ENCODE measurements around the gene PLD3.
A peak's percentile ranks its signal among the peaks of the same experiment; 100 is the strongest.

The PLD3 gene

GRCh38 chr19:40414542-40415535, 66.3 kb downstream of the PLD3 start:
- DNase-seq (ENCODE audit: low spot score), result no peak

- DNase-seq (ENCODE audit: low spot score), result no peak
Observed at GRCh38 chr19:40415768-40416167, 67.3 kb downstream of the PLD3 start.

- DNase-seq (ENCODE audit: low spot score), result no peak
Observed at GRCh38 chr19:40416918-40417642, 68.6 kb downstream of the PLD3 start.

GRCh38 chr19:40417643-40417981, 69.1 kb downstream of the PLD3 start:
- DNase-seq (ENCODE audit: low spot score), result no peak

GRCh38 chr19:40418040-40418439, 69.5 kb downstream of the PLD3 start:
- no peak for DNase-seq (ENCODE audit: low spot score)

- DNase-seq (ENCODE audit: low spot score), result no peak
Observed at GRCh38 chr19:40419066-40419612, 70.6 kb downstream of the PLD3 start.

- no peak for DNase-seq (ENCODE audit: low spot score)
Observed at GRCh38 chr19:40419780-40420179, 71.3 kb downstream of the PLD3 start.

- DNase-seq (ENCODE audit: low spot score), result no peak
Observed at GRCh38 chr19:40420451-40420765, 71.9 kb downstream of the PLD3 start.

GRCh38 chr19:40420766-40421765, 72.6 kb downstream of the PLD3 start:
- peak; percentile 73 for DNase-seq (ENCODE audit: low spot score)

- no peak for DNase-seq (ENCODE audit: low spot score)
Observed at GRCh38 chr19:40421993-40422747, 73.7 kb downstream of the PLD3 start.

- DNase-seq (ENCODE audit: low spot score), result no peak
Observed at GRCh38 chr19:40422748-40423566, 74.5 kb downstream of the PLD3 start.

GRCh38 chr19:40423938-40424337, 75.4 kb downstream of the PLD3 start:
- DNase-seq (ENCODE audit: low spot score), result no peak

- no peak for DNase-seq (ENCODE audit: low spot score)
Observed at GRCh38 chr19:40424637-40425449, 76.3 kb downstream of the PLD3 start.

- DNase-seq (ENCODE audit: low spot score), result peak; percentile 100
Observed at GRCh38 chr19:40425450-40426287, 77.2 kb downstream of the PLD3 start, which contains the start of gene SERTAD1. SERTAD1 (minus strand) TSS chr19:40425992; CDS start chr19:40423546, 2,446 bp downstream.
